WTC11 (cell line): Measurements from ENCODE around the gene CDK10. TPM values are rescaled to one million over a fixed set of nuclear protein-coding genes. Genes with fewer than 3 reads are reported as not detected.

Experiments used
- ATAC-seq: fragments of 200-7000 bp; cut with Tn5 transposase; 2 replicates; pipeline ENCODE4 v1.10.0; 2021; ENCODE audit warnings: mild to moderate bottlenecking, moderate library complexity
- CTCF ChIA-PET: fragments of 300-600 bp; sonication (Branson Sonifier 250); formaldehyde crosslinking; loops from one replicate; lab custom pipeline; 2021; ENCODE audit warnings: antibody characterized with exemption; lab: Charles Lee
- POLR2A ChIA-PET: fragments of 350-600 bp; sonication (Branson Sonifier 250); formaldehyde crosslinking; loops from one replicate; lab custom pipeline; 2021; ENCODE audit warnings: antibody characterized with exemption; lab: Charles Lee
- DNase-seq: peaks from one replicate; pipeline ENCODE4 v3.0.0; 2021; ENCODE audit warnings: low spot score
- H3K27ac Mint-ChIP-seq: 2 replicates; pipeline ENCODE4 v1.8.0; 2021; ENCODE audit warnings: mixed read lengths
- H3K27me3 Mint-ChIP-seq: 2 replicates; pipeline ENCODE4 v1.8.0; 2021; ENCODE audit warnings: low read depth, mild to moderate bottlenecking, moderate library complexity, mixed read lengths
- H3K36me3 Mint-ChIP-seq: 2 replicates; pipeline ENCODE4 v1.8.0; 2021; ENCODE audit warnings: mixed read lengths
- H3K4me1 Mint-ChIP-seq: 2 replicates; pipeline ENCODE4 v1.8.0; 2022; ENCODE audit warnings: mixed read lengths
- H3K4me3 Mint-ChIP-seq: 2 replicates; pipeline ENCODE4 v1.8.0; 2021; ENCODE audit warnings: mild to moderate bottlenecking, moderate library complexity, mixed read lengths
- H3K9me3 Mint-ChIP-seq: 2 replicates; pipeline ENCODE4 v1.8.0; 2021; ENCODE audit warnings: mixed read lengths
- AFF4 ChIP-seq: sonication (generic); formaldehyde crosslinking; IDR thresholded peaks from 2 replicates; pipeline ENCODE4 v1.8.1; 2023; ENCODE audit warnings: mild to moderate bottlenecking, missing genetic modification reagents, borderline replicate concordance
- CDX4 ChIP-seq: fragments of 250-450 bp; sonication (Bioruptor Pico); IDR thresholded peaks from 2 replicates; pipeline ENCODE4 v1.9.0; 2021; ENCODE audit warnings: moderate library complexity, mild to moderate bottlenecking, inconsistent platforms, borderline replicate concordance
- CREB1 ChIP-seq: sonication (generic); formaldehyde crosslinking; IDR thresholded peaks from 2 replicates; pipeline ENCODE4 v1.8.0; 2023; ENCODE audit warnings: mild to moderate bottlenecking, missing genetic modification reagents
- E2F5 ChIP-seq: sonication (generic); formaldehyde crosslinking; IDR thresholded peaks from 2 replicates; pipeline ENCODE4 v1.8.1; 2022; ENCODE audit warnings: mild to moderate bottlenecking, moderate library complexity, missing genetic modification reagents
- ELF4 ChIP-seq: sonication (generic); formaldehyde crosslinking; IDR thresholded peaks from 2 replicates; pipeline ENCODE4 v1.8.1; 2022; ENCODE audit warnings: low read depth, mild to moderate bottlenecking, moderate library complexity, missing genetic modification reagents
- IRF1 ChIP-seq: sonication (generic); formaldehyde crosslinking; IDR thresholded peaks from 2 replicates; pipeline ENCODE4 v1.8.0; 2023; ENCODE audit warnings: missing genetic modification reagents
- NFYB ChIP-seq: sonication (generic); formaldehyde crosslinking; conservative IDR thresholded peaks from 2 replicates; pipeline ENCODE4 v1.8.0; 2022; ENCODE audit warnings: low read depth, missing genetic modification reagents
- NR1H2 ChIP-seq: sonication (generic); formaldehyde crosslinking; IDR thresholded peaks from 2 replicates; pipeline ENCODE4 v1.9.0; 2021; ENCODE audit warnings: mild to moderate bottlenecking, moderate library complexity, missing genetic modification reagents
- OVOL2 ChIP-seq: fragments of 250-450 bp; sonication (Bioruptor Pico); IDR thresholded peaks from 2 replicates; pipeline ENCODE4 v1.9.0; 2021; ENCODE audit warnings: mild to moderate bottlenecking, borderline replicate concordance
- PRDM15 ChIP-seq: sonication (generic); formaldehyde crosslinking; IDR thresholded peaks from 2 replicates; pipeline ENCODE4 v1.8.0; 2022; ENCODE audit warnings: missing genetic modification reagents
- SMAD3 ChIP-seq: sonication (generic); formaldehyde crosslinking; IDR thresholded peaks from 2 replicates; pipeline ENCODE4 v1.8.0; 2022; ENCODE audit warnings: missing genetic modification reagents, mild to moderate bottlenecking, borderline replicate concordance
- SMAD4 ChIP-seq: sonication (generic); formaldehyde crosslinking; IDR thresholded peaks from 2 replicates; pipeline ENCODE4 v1.8.0; 2022; ENCODE audit warnings: mild to moderate bottlenecking, missing genetic modification reagents
- SOX15 ChIP-seq: fragments of 250-450 bp; sonication (Bioruptor Pico); IDR thresholded peaks from 2 replicates; pipeline ENCODE4 v1.9.0; 2021; ENCODE audit warnings: mild to moderate bottlenecking
- ZBTB43 ChIP-seq: sonication (generic); formaldehyde crosslinking; IDR thresholded peaks from 2 replicates; pipeline ENCODE4 v1.8.1; 2023; ENCODE audit warnings: mild to moderate bottlenecking, missing genetic modification reagents
- ZNF121 ChIP-seq: sonication (generic); formaldehyde crosslinking; IDR thresholded peaks from 2 replicates; pipeline ENCODE4 v1.8.0; 2023; ENCODE audit warnings: missing genetic modification reagents
- ZNF138 ChIP-seq: sonication (generic); formaldehyde crosslinking; conservative IDR thresholded peaks from 2 replicates; pipeline ENCODE4 v1.8.1; 2022; ENCODE audit warnings: mild to moderate bottlenecking, moderate library complexity, missing genetic modification reagents
- ZNF263 ChIP-seq: sonication (generic); formaldehyde crosslinking; IDR thresholded peaks from 2 replicates; pipeline ENCODE4 v1.8.1; 2022; ENCODE audit warnings: low read depth, mild to moderate bottlenecking, moderate library complexity, missing genetic modification reagents
- ZSCAN18 ChIP-seq: fragments of 250-450 bp; sonication (Bioruptor Pico); IDR thresholded peaks from 2 replicates; pipeline ENCODE4 v2.1.2; 2022; ENCODE audit warnings: mild to moderate bottlenecking, moderate library complexity
- total RNA-seq: library from RNA; stranded (reverse); gene quantifications from 3 replicates; pipeline ENCODE4 v1.2.3, GENCODE V29; 2021
- TF ChIP-seq, protein P1 (sequence below): sonication (generic); formaldehyde crosslinking; IDR thresholded peaks from 2 replicates; pipeline ENCODE4 v1.8.0; 2022; ENCODE audit warnings: mild to moderate bottlenecking, missing genetic modification reagents

The CDK10 gene
- total RNA-seq, 1 experiment from 2014 or later: 102 TPM

DNA sequence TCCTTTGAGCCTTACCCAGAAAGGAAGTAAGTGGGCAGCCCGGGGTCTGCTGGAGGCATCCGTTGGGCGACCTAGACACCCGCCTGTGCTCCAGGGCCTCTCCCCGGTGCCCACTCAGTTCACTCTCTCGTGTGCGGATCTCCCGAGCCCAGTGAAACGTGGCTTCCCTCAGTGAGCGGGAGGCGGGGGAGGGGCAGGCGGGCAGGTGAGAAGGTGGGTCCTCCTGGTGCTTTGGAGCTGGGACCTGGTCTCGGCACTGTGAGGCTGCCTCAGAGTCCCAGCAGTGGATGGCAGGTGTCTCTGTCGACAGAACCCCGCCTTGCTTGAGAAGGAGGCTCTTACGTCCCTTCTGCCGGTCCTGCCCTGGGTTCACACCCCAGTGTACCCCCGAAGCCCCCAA is 42.8 kb downstream of the CDK10 start:
- Mint-ChIP-seq H3K36me3 (peaks cover 34% of the 10 kb centered on the region), H3K27ac (no peak overlapping the region), H3K4me3 (no peak overlapping the region), H3K9me3 (peaks cover 5% of the 10 kb centered on the region; the same call in 1 of the 2 replicates), H3K27me3 (peaks cover 6% of the 10 kb centered on the region), H3K4me1 (peaks cover 13% of the 10 kb centered on the region)
- ChIA-PET POLR2A (no interaction called here), CTCF (interaction anchor here (0.9 to 1.8 kb wide), 3 partner anchors 10 to 28 kb away, joined by 3 to 10 read pairs (median 3); partner anchors contain the start of gene SPATA2L)
- no peak for DNase-seq
- ATAC-seq: no peak
- no peak for TF ChIP-seq SOX15 (CRISPR knock-in tag)
- TF ChIP-seq ZNF263 (CRISPR knock-in tag): no peak
- TF ChIP-seq E2F5 (CRISPR knock-in tag): no peak
- no peak for TF ChIP-seq SMAD3
- no peak for TF ChIP-seq ZNF121
- TF ChIP-seq ZNF138: no peak
- TF ChIP-seq NFYB (CRISPR knock-in tag): no peak
- no peak for TF ChIP-seq IRF1 (CRISPR knock-in tag)
- no peak for TF ChIP-seq ELF4 (CRISPR knock-in tag)
- TF ChIP-seq, protein P1, sequence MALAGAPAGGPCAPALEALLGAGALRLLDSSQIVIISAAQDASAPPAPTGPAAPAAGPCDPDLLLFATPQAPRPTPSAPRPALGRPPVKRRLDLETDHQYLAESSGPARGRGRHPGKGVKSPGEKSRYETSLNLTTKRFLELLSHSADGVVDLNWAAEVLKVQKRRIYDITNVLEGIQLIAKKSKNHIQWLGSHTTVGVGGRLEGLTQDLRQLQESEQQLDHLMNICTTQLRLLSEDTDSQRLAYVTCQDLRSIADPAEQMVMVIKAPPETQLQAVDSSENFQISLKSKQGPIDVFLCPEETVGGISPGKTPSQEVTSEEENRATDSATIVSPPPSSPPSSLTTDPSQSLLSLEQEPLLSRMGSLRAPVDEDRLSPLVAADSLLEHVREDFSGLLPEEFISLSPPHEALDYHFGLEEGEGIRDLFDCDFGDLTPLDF (CRISPR knock-in tag): no peak
- no peak for TF ChIP-seq ZSCAN18 (CRISPR knock-in tag)
- no peak for TF ChIP-seq SMAD4 (CRISPR knock-in tag)
- TF ChIP-seq CDX4: no peak
- no peak for TF ChIP-seq OVOL2 (CRISPR knock-in tag)
- no peak for TF ChIP-seq CREB1 (CRISPR knock-in tag)
- TF ChIP-seq PRDM15 (CRISPR knock-in tag): no peak
- no peak for TF ChIP-seq ZBTB43 (CRISPR knock-in tag)
- TF ChIP-seq NR1H2: no peak
- no peak for TF ChIP-seq AFF4
